Gastrocnemius medialis (tissue), 4 donors: Measurements from ENCODE around the gene ALDH4A1. TPM values are rescaled to one million over a fixed set of nuclear protein-coding genes. Genes with fewer than 3 reads are reported as not detected.

Source experiments
- ATAC-seq, 2 donors: fragments of 150-250 bp; one replicate each; pipeline ENCODE4 v1.9.1; 2016
- DNase-seq, 2 donors: peaks; one replicate each; pipeline ENCODE4 v3.0.0-alpha.2; 2019
- H3K27ac ChIP-seq, 4 donors: fragments of 200-600 bp; sonication (generic); 1 replicate in 1 of 4; 2 replicates in 3 of 4; pipeline ENCODE4 v1.5.1; 2016 to 2018; ENCODE audit warnings: mild to moderate bottlenecking in 2 of 4, moderate library complexity in 1 of 4
- H3K27me3 ChIP-seq, 3 donors: fragments of 200-600 bp; sonication (generic) in 2 of 3; 1 replicate in 1 of 3; 2 replicates in 2 of 3; pipeline versions ENCODE4 v1.5.1 to v1.6.0; 2016 to 2019; ENCODE audit warnings: mild to moderate bottlenecking in 1 of 3, moderate library complexity in 1 of 3
- H3K36me3 ChIP-seq, 2 donors: fragments of 200-600 bp; sonication (generic) in 1 of 2; one replicate each; pipeline ENCODE4 v1.5.1; 2017 to 2018
- H3K4me1 ChIP-seq, 2 donors: fragments of 200-600 bp; sonication (generic) in 1 of 2; one replicate each; pipeline ENCODE4 v1.5.1; 2016 to 2017; ENCODE audit warnings: mild to moderate bottlenecking in 2 of 2
- H3K4me3 ChIP-seq, 4 donors: fragments of 200-600 bp; sonication (generic) in 3 of 4; 1 replicate in 1 of 4; 2 replicates in 3 of 4; pipeline ENCODE4 v1.5.1; 2016 to 2019; ENCODE audit warnings: mild to moderate bottlenecking in 2 of 4
- H3K9me3 ChIP-seq, 3 donors: fragments of 200-600 bp; sonication (generic) in 2 of 3; 1 replicate in 1 of 3; 2 replicates in 2 of 3; pipeline ENCODE4 v1.5.1; 2016 to 2019
- POLR2A ChIP-seq, 2 donors: fragments of 450-650 bp; IDR thresholded peaks; one replicate each; pipeline ENCODE4 v1.6.1; 2017; ENCODE audit warnings: antibody characterized with exemption in 2 of 2, mild to moderate bottlenecking in 2 of 2, moderate library complexity in 2 of 2
- in situ Hi-C, 4 donors: fragments of 200-750 bp; cut with MboI; loops; one replicate each; pipeline versions ENCODE4 v1.15.0 to v1.8.0; 2017; ENCODE audit warnings: low sequenced_read_pairs in 4 of 4
- intact Hi-C: fragments of 100-400 bp; cut with DNase I; formaldehyde crosslinking; loops from one replicate; pipeline ENCODE4 v1.15.1; 2023; ENCODE audit warnings: low total_unique reads
- total RNA-seq, 4 donors: library from RNA; depleted of rRNA; stranded (reverse); fragments of >200 nt; gene quantifications; one replicate each; pipeline versions ENCODE4 v1.1.0 to v1.2.3, GENCODE V29; 2016
- TF ChIP-seq, protein P1 (sequence below), 5 experiments: fragments of 450-650 bp in 3 of 5; fragments of 200-600 bp in 2 of 5; sonication (generic) in 2 of 5; IDR thresholded peaks in 4 of 5; conservative IDR thresholded peaks in 1 of 5; 1 replicate in 4 of 5; 2 replicates in 1 of 5; pipeline ENCODE4 v1.5.1; 2016 to 2019; ENCODE audit warnings: antibody characterized with exemption in 5 of 5, mild to moderate bottlenecking in 3 of 5, moderate library complexity in 3 of 5

The ALDH4A1 gene
- total RNA-seq, 4 donors from 2014 or later, result 22.8 to 35.3 (median 31.4) TPM

DNA sequence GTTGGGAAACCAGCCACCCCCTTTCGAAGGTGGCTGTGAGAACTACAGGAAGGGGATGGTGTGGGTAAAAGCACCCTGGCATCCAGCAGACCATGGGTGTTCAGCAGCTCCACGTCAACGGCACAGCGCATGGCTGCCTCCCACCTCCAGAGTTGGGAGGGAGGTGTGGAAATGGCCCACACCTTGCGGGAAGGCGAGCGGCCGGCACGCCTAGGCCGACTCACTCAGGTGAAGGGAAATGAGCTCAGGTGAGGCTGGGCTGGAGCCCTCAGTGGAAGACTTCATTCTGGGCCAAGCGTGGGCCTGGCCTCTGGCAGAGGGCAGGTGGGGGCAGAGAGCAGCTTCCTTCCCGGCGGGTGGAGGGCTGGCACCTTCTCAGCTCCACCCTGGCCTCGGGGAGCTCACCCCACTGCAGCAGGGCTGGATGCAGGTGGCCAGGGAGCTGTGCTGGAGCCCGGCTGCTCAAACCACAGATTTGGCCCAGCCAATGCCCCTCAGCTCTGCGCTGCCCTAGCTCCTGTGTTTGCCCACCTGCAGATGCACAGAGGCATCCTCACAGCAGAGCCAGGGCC, 24.8 kb upstream of the ALDH4A1 start:
- H3K4me3 ChIP-seq, result no peak overlapping the region
- peaks cover 36 to 43% of the 10 kb centered on the region in 2 donors for H3K4me1 ChIP-seq
- no peaks in the 10 kb centered on the region for H3K9me3 ChIP-seq
- no peaks in the 10 kb centered on the region for H3K27me3 ChIP-seq
- ATAC-seq (no peak), DNase-seq (no peak)
- TF ChIP-seq, protein P1, sequence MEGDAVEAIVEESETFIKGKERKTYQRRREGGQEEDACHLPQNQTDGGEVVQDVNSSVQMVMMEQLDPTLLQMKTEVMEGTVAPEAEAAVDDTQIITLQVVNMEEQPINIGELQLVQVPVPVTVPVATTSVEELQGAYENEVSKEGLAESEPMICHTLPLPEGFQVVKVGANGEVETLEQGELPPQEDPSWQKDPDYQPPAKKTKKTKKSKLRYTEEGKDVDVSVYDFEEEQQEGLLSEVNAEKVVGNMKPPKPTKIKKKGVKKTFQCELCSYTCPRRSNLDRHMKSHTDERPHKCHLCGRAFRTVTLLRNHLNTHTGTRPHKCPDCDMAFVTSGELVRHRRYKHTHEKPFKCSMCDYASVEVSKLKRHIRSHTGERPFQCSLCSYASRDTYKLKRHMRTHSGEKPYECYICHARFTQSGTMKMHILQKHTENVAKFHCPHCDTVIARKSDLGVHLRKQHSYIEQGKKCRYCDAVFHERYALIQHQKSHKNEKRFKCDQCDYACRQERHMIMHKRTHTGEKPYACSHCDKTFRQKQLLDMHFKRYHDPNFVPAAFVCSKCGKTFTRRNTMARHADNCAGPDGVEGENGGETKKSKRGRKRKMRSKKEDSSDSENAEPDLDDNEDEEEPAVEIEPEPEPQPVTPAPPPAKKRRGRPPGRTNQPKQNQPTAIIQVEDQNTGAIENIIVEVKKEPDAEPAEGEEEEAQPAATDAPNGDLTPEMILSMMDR (IDR thresholded peaks at IDR 0.05 in 4 of 5, conservative IDR thresholded peaks at IDR 0.05 in 1 of 5), result no peak
- TF ChIP-seq POLR2A (IDR thresholded peaks at IDR 0.05), result no peak
- peak overlapping the region; percentile 48 to 72 (median 70) for H3K27ac ChIP-seq
- in situ Hi-C loops, result no loop called here
- intact Hi-C loops, result no loop called here
- H3K36me3 ChIP-seq, result no peaks in the 10 kb centered on the region

GRCh38 chr1:18926315-18927081, 24.1 kb upstream of the ALDH4A1 start:
- Histone ChIP-seq H3K36me3 (no peaks in the 10 kb centered on the region), H3K4me1 (peaks cover 42 to 49% of the 10 kb centered on the region in 2 donors), H3K27ac (peak overlapping the region; percentile 48 to 72 (median 70)), H3K4me3 (peak overlapping the region in 1 of 4 donors; percentile 5), H3K27me3 (no peaks in the 10 kb centered on the region), H3K9me3 (no peaks in the 10 kb centered on the region)
- ATAC-seq, result no peak
- TF ChIP-seq POLR2A (IDR thresholded peaks at IDR 0.05), result peak in 1 of 2 donors; percentile 16
- TF ChIP-seq, protein P1 (IDR thresholded peaks at IDR 0.05 in 4 of 5, conservative IDR thresholded peaks at IDR 0.05 in 1 of 5), result no peak
- intact Hi-C loops (no loop called here), in situ Hi-C loops (no loop called here)
- peak in 1 of 2 donors; percentile 38 for DNase-seq

- H3K4me1 ChIP-seq, result peaks cover 47 to 52% of the 10 kb centered on the region in 2 donors
- in situ Hi-C loops, result no loop called here
- H3K9me3 ChIP-seq, result no peaks in the 10 kb centered on the region
- TF ChIP-seq, protein P1 (IDR thresholded peaks at IDR 0.05 in 4 of 5, conservative IDR thresholded peaks at IDR 0.05 in 1 of 5), result no peak
- no peak for TF ChIP-seq POLR2A (IDR thresholded peaks at IDR 0.05)
- ATAC-seq (no peak), DNase-seq (no peak)
- no peak overlapping the region for H3K4me3 ChIP-seq
- no peaks in the 10 kb centered on the region for H3K36me3 ChIP-seq
- H3K27ac ChIP-seq, result peak overlapping the region in 2 of 4 donors; percentile 80 to 88
- intact Hi-C loops, result no loop called here
- no peaks in the 10 kb centered on the region for H3K27me3 ChIP-seq
Observed at GRCh38 chr1:18925279-18925678, 22.9 kb upstream of the ALDH4A1 start.

- peak; percentile 65 to 71 for ATAC-seq
- no peak overlapping the region for H3K4me3 ChIP-seq
- intact Hi-C loops, result no loop called here
- peak; percentile 37 to 55 for DNase-seq
- peak overlapping the region; percentile 80 to 93 (median 84) for H3K27ac ChIP-seq
- H3K36me3 ChIP-seq, result no peaks in the 10 kb centered on the region
- H3K9me3 ChIP-seq, result no peaks in the 10 kb centered on the region
- TF ChIP-seq POLR2A (IDR thresholded peaks at IDR 0.05), result no peak
- TF ChIP-seq, protein P1 (IDR thresholded peaks at IDR 0.05 in 4 of 5, conservative IDR thresholded peaks at IDR 0.05 in 1 of 5), result no peak
- H3K4me1 ChIP-seq, result peaks cover 47 to 52% of the 10 kb centered on the region in 2 donors
- H3K27me3 ChIP-seq, result no peaks in the 10 kb centered on the region
- in situ Hi-C loops, result loop anchor here in 2 of 4 donors (25.0 kb wide), 2 partner anchors 163 to 313 kb away; no protein-coding TSS in a partner anchor
Observed at GRCh38 chr1:18924221-18924691, 21.9 kb upstream of the ALDH4A1 start.
